ENCODE data around the gene TBL3.
"Not testable (repeated sequence)": the region's sequence is repeated elsewhere in the genome, so short reads cannot be mapped to it uniquely, and the experiment has no call there.

The TBL3 gene

GRCh38 chr16:1999866-2000514, 28.1 kb downstream of the TBL3 start:
- no peak for DNase-seq (ENCODE audit: low spot score)

- no peak for DNase-seq (ENCODE audit: low spot score)
Measured at GRCh38 chr16:2001035-2001434, 29.2 kb downstream of the TBL3 start.

GRCh38 chr16:2001456-2002355, 29.9 kb downstream of the TBL3 start:
- DNase-seq (ENCODE audit: low spot score): no peak

GRCh38 chr16:2002406-2003230, 30.8 kb downstream of the TBL3 start:
- no peak for DNase-seq (ENCODE audit: low spot score)

- no peak for DNase-seq (ENCODE audit: low spot score)
Measured at GRCh38 chr16:2003231-2003826, 31.5 kb downstream of the TBL3 start.

GRCh38 chr16:2003827-2004641, 32.2 kb downstream of the TBL3 start:
- peak; percentile 83 for DNase-seq (ENCODE audit: low spot score)

- DNase-seq (ENCODE audit: low spot score): no peak
Measured at GRCh38 chr16:2004795-2005517, 33.1 kb downstream of the TBL3 start.

GRCh38 chr16:2005646-2006045, 33.8 kb downstream of the TBL3 start:
- no peak for DNase-seq (ENCODE audit: low spot score)

- DNase-seq (ENCODE audit: low spot score): no peak
Measured at GRCh38 chr16:2006317-2006716, 34.5 kb downstream of the TBL3 start.

- DNase-seq (ENCODE audit: low spot score): no peak
Measured at GRCh38 chr16:2007081-2007836, 35.4 kb downstream of the TBL3 start.

GRCh38 chr16:2008009-2008526, 36.2 kb downstream of the TBL3 start:
- peak; percentile 79 for DNase-seq (ENCODE audit: low spot score)

GRCh38 chr16:2008631-2009163, 36.8 kb downstream of the TBL3 start:
- peak; percentile 43 for DNase-seq (ENCODE audit: low spot score)

GRCh38 chr16:2009164-2009711, 37.4 kb downstream of the TBL3 start:
- no peak for DNase-seq (ENCODE audit: low spot score)

GRCh38 chr16:2009791-2010510, 38.1 kb downstream of the TBL3 start, which contains the start of gene ZNF598:
ZNF598 (minus strand) TSS chr16:2009821.
- DNase-seq (ENCODE audit: low spot score): peak; percentile 88

- DNase-seq (ENCODE audit: low spot score): not testable (repeated sequence)
Measured at GRCh38 chr16:2011726-2012125, 39.9 kb downstream of the TBL3 start.

- DNase-seq (ENCODE audit: low spot score): no peak
Measured at GRCh38 chr16:2013527-2013926, 41.7 kb downstream of the TBL3 start.

- no peak for DNase-seq (ENCODE audit: low spot score)
Measured at GRCh38 chr16:2015117-2015946, 43.5 kb downstream of the TBL3 start.

GRCh38 chr16:2015947-2016208, 44.0 kb downstream of the TBL3 start:
- no peak for DNase-seq (ENCODE audit: low spot score)

Data from RKO (cell line).